Sigmoid colon (tissue), 4 donors: ENCODE results near the gene KLC4.

Experiments
- CTCF ChIP-seq, 4 experiments: fragments of 450-650 bp in 3 of 4; fragments of 200-600 bp in 1 of 4; IDR thresholded peaks; one replicate each; pipeline ENCODE4 v1.5.1; 2016 to 2019; ENCODE audit warnings: antibody characterized with exemption in 4 of 4, mild to moderate bottlenecking in 3 of 4, moderate library complexity in 2 of 4
- EP300 ChIP-seq, 4 donors: sonication (generic); formaldehyde crosslinking; IDR thresholded peaks; one replicate each; pipeline ENCODE4 v1.6.1; 2017; ENCODE audit warnings: antibody characterized with exemption in 4 of 4
- POLR2A ChIP-seq, 2 donors: fragments of 450-650 bp; IDR thresholded peaks; one replicate each; pipeline ENCODE4 v1.6.1; 2016; ENCODE audit warnings: antibody characterized with exemption in 2 of 2, mild to moderate bottlenecking in 2 of 2, moderate library complexity in 2 of 2
- POLR2AphosphoS5 ChIP-seq, 4 donors: sonication (generic); formaldehyde crosslinking; IDR thresholded peaks; one replicate each; pipeline ENCODE4 v1.6.1; 2017; ENCODE audit warnings: antibody characterized with exemption in 4 of 4

GRCh38 chr6:43021270-43022047 lies 38.0 kb upstream of the KLC4 start, which contains the start of gene RRP36:
- TF ChIP-seq CTCF (IDR thresholded peaks at IDR 0.05) (no peak), EP300 (IDR thresholded peaks at IDR 0.05) (no peak), POLR2A (IDR thresholded peaks at IDR 0.05) (peak in 1 of 2 donors; percentile 5), POLR2AphosphoS5 (IDR thresholded peaks at IDR 0.05) (peak; percentile 43 to 73 (median 65))
